DND-41 (cell line): Measurements from ENCODE around the gene ZNF8.

Experiments
- ATAC-seq: fragments of 200-7000 bp; cut with Tn5 transposase; 3 replicates; pipeline ENCODE4 v1.9.1; 2021; ENCODE audit warnings: low read depth; ENCODE audit not compliant: insufficient read depth
- DNase-seq: peaks from one replicate; pipeline ENCODE4 v3.0.0-alpha.2; 2020
- H2AFZ ChIP-seq: 2 replicates; pipeline ENCODE4 v1.6.0; 2012; ENCODE audit warnings: low read depth, low read length
- H3K27ac ChIP-seq: 2 replicates; pipeline ENCODE4 v1.5.1; 2012; ENCODE audit warnings: low read length, inconsistent platforms
- H3K27me3 ChIP-seq: fragments of 200-600 bp; sonication (generic); 2 replicates; pipeline ENCODE4 v1.6.0; 2012; ENCODE audit warnings: low read length, mild to moderate bottlenecking, inconsistent platforms; ENCODE audit not compliant: insufficient read depth, poor library complexity
- H3K36me3 ChIP-seq: 2 replicates; pipeline ENCODE4 v1.5.1; 2012; ENCODE audit warnings: low read length, inconsistent platforms; ENCODE audit not compliant: insufficient read depth
- H3K4me1 ChIP-seq: 2 replicates; pipeline ENCODE4 v1.5.1; 2012; ENCODE audit warnings: mild to moderate bottlenecking, low read length; ENCODE audit not compliant: insufficient read depth
- H3K4me2 ChIP-seq: 2 replicates; pipeline ENCODE4 v1.6.0; 2012; ENCODE audit warnings: mild to moderate bottlenecking, moderate library complexity, low read length, inconsistent platforms; ENCODE audit not compliant: insufficient read depth
- H3K4me3 ChIP-seq, 2 experiments: fragments of 200-600 bp in 1 of 2; shearing (Covaris generic) in 1 of 2; 2 replicates each; pipeline ENCODE4 v1.5.1; 2012 to 2016; ENCODE audit warnings: inconsistent platforms in 2 of 2, low read length in 2 of 2, mild to moderate bottlenecking in 2 of 2, low read depth in 1 of 2, moderate library complexity in 1 of 2
- H3K79me2 ChIP-seq: 2 replicates; pipeline ENCODE4 v1.6.0; 2012; ENCODE audit warnings: low read length, inconsistent platforms; ENCODE audit not compliant: insufficient read depth
- H3K9ac ChIP-seq: 2 replicates; pipeline ENCODE4 v1.6.0; 2012; ENCODE audit warnings: low read depth, mild to moderate bottlenecking, inconsistent platforms, low read length, moderate library complexity
- H3K9me3 ChIP-seq: 2 replicates; pipeline ENCODE4 v1.5.1; 2012; ENCODE audit warnings: low read length, moderate library complexity, mild to moderate bottlenecking, inconsistent platforms; ENCODE audit not compliant: insufficient read depth, severe bottlenecking
- H4K20me1 ChIP-seq: 2 replicates; pipeline ENCODE4 v1.6.0; 2012; ENCODE audit warnings: low read length; ENCODE audit not compliant: insufficient read depth
- CTCF ChIP-seq: IDR thresholded peaks from 2 replicates; pipeline ENCODE4 v1.5.1; 2012; ENCODE audit warnings: borderline replicate concordance, low read length, moderate library complexity, mild to moderate bottlenecking; ENCODE audit not compliant: poor library complexity, severe bottlenecking; ENCODE audit errors: extremely low read depth
- EZH2 ChIP-seq: IDR thresholded peaks from 3 replicates; pipeline ENCODE4 v1.6.1; 2012; ENCODE audit warnings: borderline replicate concordance, low read depth, mild to moderate bottlenecking, moderate library complexity, low read length, inconsistent platforms; ENCODE audit not compliant: severe bottlenecking

Gene ZNF8

GRCh38 chr19:58296104-58296503, 17.3 kb downstream of the ZNF8 start:
- DNase-seq: no peak
- Histone ChIP-seq H2AFZ (no peak overlapping the region), H3K36me3 (peaks cover 88% of the 10 kb centered on the region), H3K9me3 (no peaks in the 10 kb centered on the region), H3K4me2 (no peak overlapping the region), H3K79me2 (peaks cover 28% of the 10 kb centered on the region; the same call in 1 of the 2 replicates), H3K27me3 (no peaks in the 10 kb centered on the region), H4K20me1 (no peaks in the 10 kb centered on the region; the same call in 1 of the 2 replicates), H3K4me1 (no peaks in the 10 kb centered on the region), H3K4me3 (no peak overlapping the region), H3K9ac (no peak overlapping the region), H3K27ac (no peak overlapping the region)
- no peak for ATAC-seq
- TF ChIP-seq CTCF (no peak), EZH2 (no peak)

GRCh38 chr19:58300620-58301019, 21.9 kb downstream of the ZNF8 start:
- no peak overlapping the region for H2AFZ ChIP-seq
- no peak overlapping the region for H3K4me3 ChIP-seq
- TF ChIP-seq EZH2 (no peak), CTCF (no peak)
- DNase-seq: no peak
- no peaks in the 10 kb centered on the region for H3K9me3 ChIP-seq
- no peak for ATAC-seq
- peaks cover 47% of the 10 kb centered on the region for H3K79me2 ChIP-seq
- H4K20me1 ChIP-seq: no peaks in the 10 kb centered on the region; the same call in 1 of the 2 replicates
- no peak overlapping the region for H3K4me2 ChIP-seq
- no peak overlapping the region for H3K27ac ChIP-seq
- no peak overlapping the region for H3K9ac ChIP-seq
- H3K36me3 ChIP-seq: peaks cover 52% of the 10 kb centered on the region
- no peaks in the 10 kb centered on the region for H3K27me3 ChIP-seq
- H3K4me1 ChIP-seq: peaks cover 14% of the 10 kb centered on the region

GRCh38 chr19:58304255-58304654, 25.5 kb downstream of the ZNF8 start:
- Histone ChIP-seq H2AFZ (peak overlapping the region; percentile 90), H3K4me3 (peak overlapping the region in 1 of 2 experiments; percentile 83; a peak in 1 of 4 replicates), H4K20me1 (peaks cover 14% of the 10 kb centered on the region; the same call in 1 of the 2 replicates), H3K27me3 (no peaks in the 10 kb centered on the region), H3K9ac (peak overlapping the region; percentile 80), H3K36me3 (peaks cover 59% of the 10 kb centered on the region), H3K27ac (peak overlapping the region; percentile 92), H3K9me3 (no peaks in the 10 kb centered on the region), H3K79me2 (peaks cover 65% of the 10 kb centered on the region), H3K4me2 (peak overlapping the region; percentile 72), H3K4me1 (peaks cover 35% of the 10 kb centered on the region)
- DNase-seq (no peak), ATAC-seq (no peak)
- no peak for TF ChIP-seq CTCF
- no peak for TF ChIP-seq EZH2

- ATAC-seq (peak; percentile 28), DNase-seq (no peak)
- Histone ChIP-seq H3K36me3 (peaks cover 62% of the 10 kb centered on the region), H3K9me3 (no peaks in the 10 kb centered on the region), H2AFZ (peak overlapping the region; percentile 90), H3K9ac (peak overlapping the region; percentile 80), H3K4me3 (peak overlapping the region; percentile 4 to 83; a peak in 3 of 4 replicates), H3K27ac (peak overlapping the region; percentile 92), H3K4me2 (peak overlapping the region; percentile 72), H4K20me1 (peaks cover 16% of the 10 kb centered on the region; the same call in 1 of the 2 replicates), H3K79me2 (peaks cover 70% of the 10 kb centered on the region), H3K4me1 (peaks cover 35% of the 10 kb centered on the region), H3K27me3 (no peaks in the 10 kb centered on the region)
- TF ChIP-seq EZH2 (no peak), CTCF (no peak)
Measured at GRCh38 chr19:58304748-58305064, 26.0 kb downstream of the ZNF8 start.
